GM18498 (cell line): Measurements from ENCODE around the gene SLC38A9.
"Not testable (repeated sequence)": the region's sequence is repeated elsewhere in the genome, so short reads cannot be mapped to it uniquely, and the experiment has no call there.

Experiments used
- ATAC-seq: cut with Tn5 transposase; IDR thresholded peaks from one replicate; pipeline ENCODE4 v1.9.1; 2021; ENCODE audit warnings: mild to moderate bottlenecking, moderate library complexity; ENCODE audit not compliant: unreplicated experiment

SLC38A9 gene

DNA sequence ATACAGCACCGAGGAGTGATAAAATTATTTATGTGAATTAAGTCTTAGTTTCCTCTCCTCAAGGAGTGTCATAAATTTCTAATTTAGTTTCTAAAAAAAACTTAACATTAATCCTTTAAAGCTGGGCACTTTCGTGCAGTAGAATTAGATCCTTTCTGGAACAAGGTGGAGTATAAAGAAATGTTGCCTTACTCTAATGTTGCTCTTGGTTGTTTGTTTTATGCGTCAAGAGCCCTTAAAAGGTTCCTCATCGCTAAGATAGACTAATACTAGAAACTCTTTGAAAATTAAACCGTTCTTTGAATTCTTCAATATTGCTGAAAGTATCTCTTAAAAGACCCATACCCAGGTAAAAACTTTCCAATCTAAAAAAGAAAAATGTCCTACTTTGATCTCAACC lies 93.8 kb downstream of the SLC38A9 start:
- ATAC-seq: no peak

DNA sequence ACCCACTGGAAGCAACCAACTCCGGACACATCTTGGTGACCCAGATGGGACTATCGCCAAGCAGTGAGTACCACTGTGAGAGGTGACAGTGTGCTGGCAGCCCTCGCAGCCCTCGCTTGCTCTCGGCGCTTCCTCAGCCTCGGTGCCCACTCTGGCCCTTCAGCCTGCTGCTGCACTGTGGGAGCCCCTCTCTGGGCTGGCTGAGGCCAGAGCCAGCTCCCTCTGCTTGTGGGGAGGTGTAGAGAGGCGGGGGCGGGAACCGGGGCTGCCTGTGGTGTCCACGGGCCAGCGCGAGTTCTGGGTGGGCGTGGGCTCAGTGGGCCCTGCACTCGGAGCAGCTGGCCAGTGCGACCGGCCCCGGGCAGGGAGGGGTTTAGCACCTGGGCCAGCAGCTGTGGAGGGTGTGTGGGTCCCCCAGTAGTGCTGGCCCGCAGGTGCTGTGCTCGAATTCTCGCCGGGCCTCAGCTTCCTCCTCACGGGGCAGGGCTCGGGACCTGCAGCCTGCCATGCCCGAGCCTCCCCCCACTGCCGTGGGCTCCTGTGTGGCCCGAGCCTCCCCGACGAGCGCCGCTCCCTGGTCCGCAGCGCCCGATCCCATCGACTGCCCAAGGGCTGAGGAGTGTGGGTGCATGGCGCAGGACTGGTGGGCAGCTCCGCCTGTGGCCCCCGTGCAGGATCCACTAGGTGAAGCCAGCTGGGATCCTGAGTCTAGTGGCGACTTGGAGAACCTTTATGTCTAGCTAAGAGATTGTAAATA lies 98.8 kb downstream of the SLC38A9 start:
- ATAC-seq: no peak

DNA sequence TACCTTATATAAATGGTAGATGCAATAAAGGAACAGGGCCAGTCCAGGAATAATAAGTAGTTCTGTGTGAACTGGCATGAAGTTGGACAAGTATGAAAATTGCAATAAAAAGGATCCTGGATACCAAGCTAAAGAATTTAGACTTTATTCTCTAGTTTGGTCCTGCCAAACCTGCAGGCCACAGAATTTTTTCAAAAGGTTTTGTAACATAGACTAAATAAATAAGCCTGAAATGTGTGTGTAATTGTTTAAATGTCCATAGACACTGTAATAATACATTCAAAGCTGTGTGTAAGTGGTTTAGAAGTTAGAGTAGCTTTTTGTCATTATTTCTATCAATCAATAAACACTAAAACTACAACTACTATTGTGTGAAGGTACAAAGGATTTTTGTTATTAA lies 101.6 kb downstream of the SLC38A9 start:
- ATAC-seq: no peak

DNA sequence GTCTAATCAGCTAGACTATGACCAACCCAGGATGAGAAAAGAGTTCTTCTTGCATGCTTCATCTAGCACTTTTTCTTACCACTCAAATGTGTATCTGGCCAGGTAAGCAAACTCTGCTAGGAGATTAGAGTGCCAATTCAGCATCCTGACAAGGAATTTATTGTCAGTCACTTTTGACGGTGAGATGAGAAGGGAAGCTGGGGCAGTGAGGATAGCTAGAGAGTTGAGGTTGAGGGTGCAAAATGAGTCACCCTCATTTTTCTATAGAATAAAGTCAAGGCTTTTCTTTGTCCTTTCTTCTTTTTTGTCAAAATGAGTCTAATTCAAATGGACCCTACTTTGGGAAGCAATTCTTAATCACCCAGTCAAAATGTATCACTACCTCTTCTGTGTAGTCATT lies 102.7 kb downstream of the SLC38A9 start:
- no peak for ATAC-seq

DNA sequence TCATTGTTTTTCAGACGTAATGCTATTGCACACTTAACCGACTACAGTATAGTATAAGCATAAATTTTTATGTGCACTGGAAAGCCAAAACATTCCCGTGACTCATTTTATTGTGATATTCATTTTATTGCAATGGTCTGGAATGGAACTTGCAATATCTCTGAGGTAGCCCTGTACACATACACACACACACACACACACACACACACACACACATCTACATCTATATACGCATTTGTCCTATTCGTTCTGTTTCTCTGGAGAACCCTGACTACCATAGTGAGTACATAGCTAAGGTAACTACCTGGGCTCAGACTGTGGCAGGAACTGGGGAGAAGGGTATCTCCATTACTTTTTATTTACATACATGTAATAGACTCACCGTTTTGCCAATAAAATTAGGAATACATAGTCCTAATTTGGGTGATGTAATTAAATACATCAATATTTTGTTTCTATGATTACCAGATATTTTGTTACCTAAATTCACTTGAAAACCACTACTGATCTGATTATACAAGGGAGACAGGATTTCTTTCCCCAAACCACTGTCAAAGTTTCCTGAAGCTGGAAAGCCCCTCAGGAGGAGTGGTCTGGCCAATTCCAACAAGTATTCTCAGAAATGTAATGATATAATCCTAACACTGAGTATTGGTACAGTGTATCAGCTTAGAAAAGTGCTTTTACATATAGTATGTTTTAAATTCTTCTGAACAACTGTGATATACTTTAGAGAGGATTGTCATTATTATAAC lies 103.4 kb downstream of the SLC38A9 start:
- no peak for ATAC-seq

DNA sequence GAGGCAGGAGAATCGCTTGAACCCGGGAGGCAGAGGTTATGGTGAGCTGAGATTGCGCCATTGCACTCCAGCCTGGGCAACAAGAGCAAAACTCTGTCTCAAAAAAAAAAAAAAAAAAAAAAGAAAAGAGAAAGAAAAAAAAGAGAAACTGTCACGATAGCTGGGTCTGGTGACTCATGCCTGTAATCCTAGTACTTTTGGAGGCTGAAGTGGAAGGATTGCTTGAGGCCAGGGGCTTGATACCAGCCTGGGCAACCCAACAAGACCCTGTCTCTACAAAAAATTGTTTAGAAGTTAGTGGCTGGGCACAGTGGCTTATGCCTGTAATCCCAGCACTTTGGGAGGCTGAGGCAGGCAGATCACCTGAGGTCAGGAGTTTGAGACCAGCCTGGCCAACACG lies 104.8 kb downstream of the SLC38A9 start:
- not testable (repeated sequence) for ATAC-seq

DNA sequence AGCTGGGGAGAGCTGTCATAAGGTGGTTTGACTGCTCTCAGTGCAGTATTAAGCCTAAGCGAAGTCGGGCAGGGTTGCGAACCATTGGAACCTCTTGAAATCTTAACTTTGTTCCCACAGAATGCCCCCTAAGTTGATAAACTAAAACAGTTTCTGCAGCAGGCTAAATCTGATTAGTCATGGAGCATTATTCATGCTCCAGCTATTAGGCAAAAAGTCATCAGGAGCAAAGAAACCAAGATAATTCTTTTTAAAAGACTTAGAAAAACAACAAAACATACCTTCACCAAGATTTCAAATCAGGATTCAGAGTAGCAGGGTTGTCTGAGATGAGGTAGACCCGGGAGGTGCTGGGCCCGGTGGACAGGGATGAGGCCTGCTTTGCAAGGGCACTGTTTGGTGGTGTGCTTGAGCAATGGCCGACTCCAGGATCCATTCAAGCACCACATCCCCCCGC lies 107.5 kb downstream of the SLC38A9 start:
- no peak for ATAC-seq

DNA sequence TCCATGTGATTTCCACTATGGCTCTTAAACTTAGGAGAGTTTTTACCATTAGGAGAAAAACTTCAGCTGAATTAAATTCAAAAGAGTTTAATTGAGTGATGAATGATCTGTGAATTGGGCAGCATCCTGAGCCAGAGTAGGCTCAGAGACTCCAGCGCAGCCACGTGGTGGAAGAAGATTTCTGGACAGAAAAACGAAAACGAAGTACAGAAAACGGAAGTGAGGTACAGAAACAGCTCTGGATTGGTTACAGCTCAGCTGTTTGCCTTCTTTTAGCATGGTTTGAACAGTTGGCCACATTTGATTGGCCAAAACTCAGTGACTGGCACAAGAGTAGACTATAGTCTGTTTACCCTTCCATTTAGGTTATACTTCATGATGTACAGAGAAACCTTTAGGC lies 108.2 kb downstream of the SLC38A9 start:
- no peak for ATAC-seq

DNA sequence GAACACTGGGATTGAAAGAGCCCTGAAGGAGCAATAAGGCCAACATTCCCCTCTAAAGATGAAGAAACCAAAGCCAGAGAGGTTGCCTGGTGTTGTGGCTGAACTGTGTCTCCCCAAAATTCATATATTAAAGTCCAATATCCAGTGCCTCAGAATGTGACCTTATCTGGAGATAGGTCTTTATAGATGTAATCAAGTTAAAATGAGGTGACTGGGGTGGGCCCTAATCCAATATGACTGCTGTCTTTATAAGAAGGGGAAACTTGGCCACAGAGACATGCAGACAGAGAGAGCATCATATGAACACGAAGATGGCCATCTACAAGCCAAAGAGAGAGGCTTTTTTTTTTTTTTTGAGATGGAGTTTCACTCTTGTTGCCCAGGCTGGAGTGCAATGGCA lies 110.5 kb downstream of the SLC38A9 start:
- no peak for ATAC-seq

DNA sequence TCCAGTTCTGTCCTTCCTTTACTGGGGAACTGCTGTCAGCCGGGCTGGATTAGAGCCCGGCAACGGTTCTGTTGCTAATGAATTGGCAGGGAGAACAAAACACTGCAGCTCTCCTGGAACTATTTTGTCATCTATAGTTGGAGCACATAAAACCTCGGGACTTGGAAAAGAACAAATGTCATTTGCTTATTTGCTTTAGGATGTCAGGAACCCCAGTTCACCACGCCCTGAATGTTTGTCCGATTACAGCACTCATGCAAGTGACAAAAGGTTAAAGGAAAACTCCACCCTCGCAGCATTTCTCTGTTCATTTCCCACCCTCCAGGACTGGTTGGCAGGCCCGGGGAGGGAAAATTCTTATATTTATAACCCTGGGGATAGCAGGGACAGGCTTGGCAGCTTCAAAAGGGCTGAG lies 110.9 kb downstream of the SLC38A9 start:
- ATAC-seq: no peak

DNA sequence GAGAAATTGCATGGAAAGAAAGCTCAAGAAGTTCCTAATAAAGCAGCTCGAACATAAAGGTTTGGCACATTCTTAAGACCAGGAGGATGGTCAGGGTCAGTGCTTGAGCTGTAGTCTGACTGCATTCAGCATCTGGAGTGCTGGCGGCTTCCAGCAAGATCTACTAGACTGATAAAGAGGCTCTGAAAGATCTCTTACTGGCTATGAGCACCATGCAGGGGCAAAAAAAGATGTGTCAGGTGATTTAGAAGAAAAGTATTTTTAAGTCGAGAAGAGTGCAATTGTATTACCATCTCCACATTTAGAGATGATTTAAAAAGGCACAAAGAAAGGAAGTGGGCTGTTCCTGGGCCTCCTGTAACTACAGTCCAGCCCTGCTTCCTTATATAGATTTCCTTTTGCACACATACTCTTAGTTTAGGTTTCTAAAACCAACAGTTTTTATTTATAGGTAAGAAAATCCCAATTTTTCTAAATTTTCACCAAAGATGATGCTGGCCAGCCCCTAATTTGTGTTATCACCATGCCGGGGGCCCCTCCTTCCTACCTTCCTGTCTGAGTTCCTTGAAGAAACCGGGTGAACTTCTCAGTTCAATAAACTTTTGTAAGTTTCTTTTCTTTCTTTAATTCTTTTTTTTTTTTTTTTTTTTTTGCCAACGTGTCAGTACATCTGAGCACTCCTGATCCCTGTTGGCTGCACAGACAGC lies 111.5 kb downstream of the SLC38A9 start:
- ATAC-seq: no peak

DNA sequence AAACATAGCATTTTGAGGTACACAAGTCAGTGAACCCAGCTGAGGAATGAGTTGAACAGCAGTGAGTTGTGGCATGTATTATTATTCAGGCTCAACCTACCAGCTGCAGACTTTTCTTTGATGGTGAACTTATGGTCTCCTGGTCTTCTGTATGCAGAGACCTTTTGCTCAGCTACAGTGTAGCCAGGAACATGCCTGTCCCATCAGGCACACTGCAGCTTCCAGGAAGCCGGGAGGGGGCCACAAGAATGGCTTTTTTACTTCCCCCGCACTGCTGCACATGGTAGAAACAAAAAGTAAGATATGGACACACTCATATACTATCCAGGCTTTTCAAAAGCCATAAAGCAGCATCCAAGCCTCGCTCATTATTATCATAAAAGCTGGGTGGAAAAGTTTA lies 112.0 kb downstream of the SLC38A9 start:
- no peak for ATAC-seq

DNA sequence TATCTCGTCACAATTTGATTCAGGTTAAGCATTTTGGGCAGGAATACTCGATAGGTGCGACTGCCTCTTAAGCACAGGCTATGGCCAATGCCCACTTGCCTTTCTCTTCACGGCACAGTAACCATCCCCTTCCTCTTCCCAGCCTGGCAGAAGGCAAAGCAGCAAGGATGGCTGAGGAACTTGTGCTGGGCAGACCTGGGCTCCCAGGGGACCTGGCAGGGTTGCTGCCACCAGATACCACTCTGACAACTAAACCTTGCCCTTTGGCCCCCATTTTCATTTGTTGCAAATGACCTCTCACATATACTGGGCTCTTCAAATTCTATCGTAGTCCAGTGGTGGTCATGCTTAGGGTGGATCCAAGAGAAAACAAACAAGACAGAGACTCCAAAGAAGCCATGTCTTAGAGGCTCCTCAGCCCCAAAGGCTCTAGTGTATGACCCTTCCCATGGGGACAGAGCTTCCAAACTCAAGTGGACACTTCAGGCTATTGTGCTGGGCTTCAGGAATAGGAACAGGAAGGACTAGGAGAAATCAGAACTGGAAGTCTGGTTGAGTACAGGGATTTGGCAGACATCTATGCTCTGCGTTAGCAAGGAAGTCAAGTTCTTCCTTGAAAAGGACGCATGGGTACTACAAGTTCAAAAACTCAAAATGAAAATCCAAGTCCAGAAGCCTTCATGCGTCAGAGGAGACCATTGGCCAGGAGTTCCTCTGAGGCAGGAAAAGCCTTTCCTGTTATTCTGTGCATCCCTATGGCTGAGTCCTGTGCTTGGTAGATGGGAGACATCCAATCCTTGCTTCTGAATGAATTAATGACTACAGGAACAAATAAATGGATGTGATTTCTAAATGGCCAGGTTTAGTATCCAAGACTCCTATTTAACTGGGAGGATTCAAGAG lies 112.7 kb downstream of the SLC38A9 start:
- ATAC-seq: no peak

DNA sequence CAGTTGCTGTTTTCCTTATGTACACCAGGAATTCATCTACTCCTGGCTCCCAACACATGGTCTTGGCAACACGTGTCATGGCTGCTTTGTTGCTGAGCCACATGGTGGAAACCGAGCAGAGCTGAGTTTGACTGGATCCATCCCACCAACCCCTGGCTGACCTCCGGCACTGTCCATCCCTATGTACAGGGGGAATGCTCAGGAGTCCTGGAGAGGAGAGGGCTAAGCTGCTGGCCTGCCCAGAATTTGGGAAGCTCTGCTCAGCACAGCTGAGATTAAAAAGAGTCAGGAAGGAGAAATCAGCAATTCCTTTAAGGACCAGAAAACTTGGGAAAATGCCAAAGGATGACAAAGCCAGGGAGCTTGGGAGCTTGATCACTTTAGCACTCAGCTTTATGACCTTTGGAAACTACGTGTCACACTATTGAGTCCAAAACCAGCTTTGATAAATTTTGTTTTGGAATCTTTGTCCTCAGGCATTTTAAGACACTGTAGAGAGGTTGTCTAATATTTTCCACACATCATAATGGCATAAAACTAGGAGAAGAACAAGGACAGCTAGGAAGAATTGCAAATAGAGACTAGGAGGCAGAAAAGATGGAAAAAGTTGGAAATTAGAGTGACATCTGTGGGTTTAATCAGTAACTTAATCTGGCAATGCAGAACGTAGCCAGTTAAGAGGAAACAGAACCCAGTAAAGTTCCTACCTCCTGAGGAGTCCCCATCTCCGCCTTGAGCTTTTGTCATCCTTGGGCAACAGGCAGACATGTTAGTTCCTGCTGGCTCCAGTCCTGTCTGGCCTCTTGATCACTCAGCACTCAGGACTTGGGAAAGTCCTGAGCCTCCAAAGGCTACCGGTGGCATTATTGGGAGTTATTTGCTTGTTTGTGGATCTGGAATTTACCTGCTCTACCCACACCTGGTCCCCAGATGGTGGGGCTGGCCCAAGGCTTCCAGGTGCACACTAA lies 114.8 kb downstream of the SLC38A9 start:
- no peak for ATAC-seq

DNA sequence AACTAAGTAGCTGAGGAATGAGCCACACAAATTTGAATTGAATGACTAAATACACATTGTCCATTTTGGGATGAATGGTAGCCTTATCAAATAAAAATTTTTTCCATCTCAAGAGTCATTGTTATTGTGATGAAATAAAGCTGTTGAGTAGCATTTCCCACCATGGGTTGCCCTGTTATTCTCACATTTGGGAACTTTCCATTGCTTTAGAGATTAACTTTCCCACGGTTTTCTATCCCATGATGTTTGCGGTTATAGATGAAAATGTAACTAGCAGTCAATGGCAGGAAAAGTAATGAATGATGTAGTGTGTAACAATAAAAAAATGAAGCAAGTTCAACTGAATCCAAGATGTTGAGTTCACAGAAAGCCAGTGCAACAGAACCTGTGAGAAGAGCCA lies 117.5 kb downstream of the SLC38A9 start:
- no peak for ATAC-seq

DNA sequence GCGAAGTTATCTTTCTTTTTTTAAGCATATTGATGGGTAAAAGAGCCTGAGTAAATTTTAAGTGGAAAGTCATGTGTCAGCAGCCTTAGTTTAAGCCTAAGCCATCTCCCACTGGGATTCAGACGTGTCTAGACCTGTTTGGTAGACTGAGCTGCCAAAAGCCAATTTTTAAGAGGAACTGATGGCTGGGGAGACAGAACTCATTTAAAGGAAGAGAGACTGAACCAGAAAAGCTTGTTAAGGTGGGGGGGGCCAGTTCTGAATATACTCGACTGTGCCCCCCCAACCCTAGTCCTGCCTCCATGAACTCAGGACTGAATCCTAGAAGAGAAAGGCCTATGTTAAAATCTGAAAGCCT lies 119.0 kb downstream of the SLC38A9 start:
- ATAC-seq: no peak

DNA sequence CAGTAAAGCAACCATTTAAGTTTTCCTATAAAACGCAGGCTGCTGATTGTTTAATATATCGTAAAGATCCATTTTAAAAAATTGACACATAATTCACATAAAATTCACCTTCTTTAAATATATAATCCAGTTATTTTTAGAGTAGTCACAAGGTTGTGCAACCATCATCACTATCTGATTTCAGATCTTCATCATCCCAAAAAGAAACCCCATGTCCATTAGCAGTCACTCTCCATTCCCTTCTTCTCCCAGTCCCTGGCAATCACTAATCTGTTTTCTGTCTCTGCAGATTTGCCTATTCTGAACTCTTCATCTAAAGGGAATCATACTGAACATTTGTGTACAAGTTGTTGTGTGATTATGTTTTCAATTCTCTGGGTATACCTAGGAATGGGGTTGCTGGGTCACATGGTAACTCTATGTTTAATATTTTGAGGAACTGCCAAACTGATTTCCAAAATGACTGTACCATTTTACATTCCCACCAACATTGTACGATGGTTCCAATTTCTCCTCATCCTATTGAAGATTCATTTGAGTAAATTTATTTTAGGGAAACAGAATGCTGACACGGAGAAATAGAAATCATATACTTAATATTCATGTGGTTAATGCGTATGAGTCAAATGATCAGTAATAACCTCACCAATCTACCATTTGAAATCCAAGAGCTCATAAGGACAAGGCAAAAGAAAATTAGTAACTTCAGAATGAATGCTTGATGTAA lies 119.6 kb downstream of the SLC38A9 start:
- ATAC-seq: no peak

DNA sequence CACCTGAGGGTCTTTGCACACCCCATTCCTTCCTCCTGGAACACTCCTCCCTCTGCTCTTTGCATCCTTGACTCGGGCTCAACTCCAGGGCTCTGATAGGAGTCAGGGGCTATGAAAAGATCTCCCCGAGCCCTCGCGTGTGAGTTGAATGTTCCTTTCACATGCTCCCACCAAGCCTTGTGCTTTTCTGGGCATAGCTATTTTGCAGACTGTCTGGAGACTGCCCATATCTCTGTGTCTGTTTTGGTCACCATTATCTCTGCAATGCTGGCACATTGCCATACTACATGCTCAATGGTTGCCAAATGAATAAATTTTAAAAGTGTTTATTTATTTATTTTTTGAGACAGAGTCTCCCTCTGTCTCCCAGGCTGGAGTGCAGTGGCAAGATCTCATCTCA lies 120.4 kb downstream of the SLC38A9 start:
- no peak for ATAC-seq

DNA sequence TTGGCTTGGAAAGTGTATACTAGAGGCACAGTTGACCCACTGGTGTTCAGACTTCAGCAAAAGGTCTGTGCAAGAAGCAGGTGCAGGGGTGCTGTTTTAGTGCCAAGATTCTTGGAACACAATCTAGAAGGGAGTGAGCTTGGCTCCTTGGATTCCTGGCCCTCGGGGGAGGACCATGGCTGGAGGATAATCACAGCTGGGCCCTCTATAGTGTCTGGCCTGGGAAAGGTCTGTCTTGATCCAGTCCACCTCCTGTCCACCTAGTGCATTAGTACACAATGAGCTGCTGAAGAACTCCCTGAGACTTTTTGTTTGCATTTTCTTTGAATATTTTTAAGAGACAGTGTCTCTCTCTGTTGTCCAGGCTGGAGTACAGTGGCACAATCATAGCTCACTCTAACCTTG lies 126.9 kb downstream of the SLC38A9 start:
- ATAC-seq: no peak
